KMS-11 (cell line): ENCODE data around the gene SCTR.

ENCODE experiments used
- H2AFZ ChIP-seq: fragments of 200-600 bp; sonication (generic); 2 replicates; pipeline ENCODE4 v1.6.1; 2016; ENCODE audit warnings: antibody characterized with exemption, mixed run types, low read depth
- H3K27ac ChIP-seq: fragments of 200-600 bp; sonication (generic); 2 replicates; pipeline ENCODE4 v1.6.1; 2016; ENCODE audit warnings: mild to moderate bottlenecking, mixed run types
- H3K27me3 ChIP-seq: fragments of 200-600 bp; sonication (generic); 2 replicates; pipeline ENCODE4 v1.6.1; 2017; ENCODE audit warnings: mild to moderate bottlenecking, low read depth, mixed run types, moderate library complexity; ENCODE audit not compliant: insufficient read depth
- H3K36me3 ChIP-seq: fragments of 200-600 bp; sonication (generic); 2 replicates; pipeline ENCODE4 v1.6.1; 2017; ENCODE audit warnings: mild to moderate bottlenecking, mixed run types; ENCODE audit not compliant: insufficient read depth
- H3K4me1 ChIP-seq: fragments of 200-600 bp; sonication (generic); 2 replicates; pipeline ENCODE4 v1.6.1; 2016; ENCODE audit warnings: mild to moderate bottlenecking, low read depth, mixed run types; ENCODE audit not compliant: poor library complexity, severe bottlenecking
- H3K4me2 ChIP-seq: fragments of 200-600 bp; sonication (generic); 2 replicates; pipeline ENCODE4 v1.7.0; 2016; ENCODE audit warnings: mild to moderate bottlenecking, mixed run types
- H3K4me3 ChIP-seq: fragments of 200-600 bp; sonication (generic); IDR thresholded peaks from 2 replicates; pipeline ENCODE4 v1.6.1; 2017; ENCODE audit warnings: low read depth, low read length, mixed read lengths; ENCODE audit not compliant: insufficient read depth
- H3K79me2 ChIP-seq: fragments of 200-600 bp; sonication (generic); 2 replicates; pipeline ENCODE4 v1.6.1; 2016; ENCODE audit warnings: low read depth, mixed run types; ENCODE audit not compliant: insufficient read depth
- H3K9ac ChIP-seq: fragments of 200-600 bp; sonication (generic); 2 replicates; pipeline ENCODE4 v1.6.1; 2016; ENCODE audit warnings: mild to moderate bottlenecking, mixed run types
- H4K20me1 ChIP-seq: fragments of 200-600 bp; sonication (generic); 2 replicates; pipeline ENCODE4 v1.6.1; 2016; ENCODE audit warnings: mild to moderate bottlenecking, mixed run types; ENCODE audit not compliant: insufficient read depth
- CTCF ChIP-seq: fragments of 200-600 bp; sonication (generic); conservative IDR thresholded peaks from 2 replicates; pipeline ENCODE4 v1.6.1; 2017; ENCODE audit warnings: low read depth, mild to moderate bottlenecking, antibody characterized with exemption, low read length, moderate library complexity, mixed read lengths

Gene SCTR

GRCh38 chr2:119426396-119426675 is 97.9 kb downstream of the SCTR start:
- no peak overlapping the region for H2AFZ ChIP-seq
- H3K9ac ChIP-seq: no peak overlapping the region
- no peaks in the 10 kb centered on the region for H4K20me1 ChIP-seq
- H3K27me3 ChIP-seq: no peaks in the 10 kb centered on the region
- no peak overlapping the region for H3K27ac ChIP-seq
- TF ChIP-seq CTCF: no peak
- H3K4me3 ChIP-seq: no peak overlapping the region
- H3K36me3 ChIP-seq: no peaks in the 10 kb centered on the region
- H3K79me2 ChIP-seq: no peaks in the 10 kb centered on the region
- H3K4me1 ChIP-seq: peaks cover 29% of the 10 kb centered on the region
- H3K4me2 ChIP-seq: no peak overlapping the region

GRCh38 chr2:119425620-119426395 is 98.5 kb downstream of the SCTR start:
- Histone ChIP-seq H4K20me1 (no peaks in the 10 kb centered on the region), H3K36me3 (no peaks in the 10 kb centered on the region), H3K4me3 (no peak overlapping the region), H3K79me2 (no peaks in the 10 kb centered on the region), H3K27ac (no peak overlapping the region), H2AFZ (no peak overlapping the region), H3K27me3 (no peaks in the 10 kb centered on the region), H3K9ac (no peak overlapping the region), H3K4me2 (no peak overlapping the region), H3K4me1 (peaks cover 25% of the 10 kb centered on the region)
- TF ChIP-seq CTCF: no peak

- H4K20me1 ChIP-seq: no peaks in the 10 kb centered on the region
- H3K4me1 ChIP-seq: peaks cover 17% of the 10 kb centered on the region
- H3K4me3 ChIP-seq: no peak overlapping the region
- H3K36me3 ChIP-seq: no peaks in the 10 kb centered on the region
- no peaks in the 10 kb centered on the region for H3K79me2 ChIP-seq
- no peak overlapping the region for H3K9ac ChIP-seq
- no peak for TF ChIP-seq CTCF
- no peaks in the 10 kb centered on the region for H3K27me3 ChIP-seq
- no peak overlapping the region for H3K4me2 ChIP-seq
- H3K27ac ChIP-seq: no peak overlapping the region
- H2AFZ ChIP-seq: no peak overlapping the region
Measured at GRCh38 chr2:119425119-119425405, 99.2 kb downstream of the SCTR start.

GRCh38 chr2:119424284-119425118 is 99.8 kb downstream of the SCTR start:
- Histone ChIP-seq H3K4me3 (no peak overlapping the region), H3K27me3 (no peaks in the 10 kb centered on the region), H3K27ac (no peak overlapping the region)

More at GRCh38 chr2:119424284-119425118, 99.8 kb downstream of the SCTR start:
- Histone ChIP-seq H4K20me1 (no peaks in the 10 kb centered on the region), H3K9ac (no peak overlapping the region), H3K4me2 (no peak overlapping the region), H3K79me2 (no peaks in the 10 kb centered on the region), H3K4me1 (peaks cover 12% of the 10 kb centered on the region), H3K36me3 (no peaks in the 10 kb centered on the region), H2AFZ (no peak overlapping the region)
- no peak for TF ChIP-seq CTCF
